ENCODE measurements around the gene MYO5B. TPM values are rescaled to one million over a fixed set of nuclear protein-coding genes. Genes with fewer than 3 reads are reported as not detected.

MYO5B gene
- total and polyA plus RNA-seq, 9 of the 15 experiments (the other 6 are each of a cell fraction or from before 2014, with no cell fraction given): 0.07 to 0.42 (median 0.28) TPM

- TF ChIP-seq ZNF592 (IDR thresholded peaks at IDR 0.05): no peak
Measured at GRCh38 chr18:49859021-49859359, 336.0 kb downstream of the MYO5B start (continued).

- peak; percentile 83 for ATAC-seq
- H3K27ac ChIP-seq (ENCODE audit: extremely low read depth, low read depth, low read length): no peak overlapping the region
- H3K9me3 ChIP-seq (replicated peaks; ENCODE audit: control insufficient read depth, insufficient read depth, low read depth, low read length): no peaks in the 10 kb centered on the region
- H3K4me1 ChIP-seq (replicated peaks in 1 of 2; ENCODE audit: control insufficient read depth in 2 of 2, insufficient read depth in 2 of 2, low read length in 2 of 2): no peaks in the 10 kb centered on the region; a peak in 1 of 5 replicates
- H3K27me3 ChIP-seq (ENCODE audit: control insufficient read depth in 2 of 2, insufficient read depth in 2 of 2, low read length in 2 of 2): peaks cover 0 to 18% of the 10 kb centered on the region in 2 experiments; a peak in 2 of 5 replicates
- FAIRE-seq: peak; percentile 80
- in situ Hi-C loops (cut with MboI): loop anchor here (25.0 kb wide), 1 partner anchor 1171 kb away; no protein-coding TSS in a partner anchor
- CTCF ChIA-PET (ENCODE audit: low intra/inter-chr PET ratio): interaction anchor here (0.7 to 2.5 kb wide), 4 partner anchors 323 to 1183 kb away, joined by 3 to 15 read pairs (median 6); no protein-coding TSS in a partner anchor
- no peaks in the 10 kb centered on the region for H3K36me3 ChIP-seq (ENCODE audit: control insufficient read depth, insufficient read depth, low read length)
- no peaks in the 10 kb centered on the region for H4K20me1 ChIP-seq (replicated peaks; ENCODE audit: control insufficient read depth, insufficient read depth, low read length)
- no peak overlapping the region for H3K4me3 ChIP-seq
- no peak overlapping the region for H3K4me2 ChIP-seq (ENCODE audit: insufficient read depth, low read length)
- no peak overlapping the region for H2AFZ ChIP-seq (ENCODE audit: low read depth, low read length)
- no peak overlapping the region for H3K9ac ChIP-seq (ENCODE audit: insufficient read depth in 1 of 2, low read depth in 2 of 2, low read length in 2 of 2)
- POLR2A ChIA-PET: interaction anchor here (1.0 kb wide), 2 partner anchors 22 to 333 kb away, joined by 3 read pairs; no protein-coding TSS in a partner anchor
- BruUV-seq (replicated peaks): no TSS peak
- no peaks in the 10 kb centered on the region for H3K9me1 ChIP-seq (ENCODE audit: control insufficient read depth, insufficient read depth, low read length)
- intact Hi-C loops (cut with micrococcal nuclease): loop anchor here (1.0 to 10.0 kb wide), 4 partner anchors 94 to 348 kb away; no protein-coding TSS in a partner anchor
- peak; percentile 61 to 71 (median 66) for DNase-seq (ENCODE audit: extremely low read depth in 1 of 4, low spot score in 3 of 4)
- H3K79me2 ChIP-seq (ENCODE audit: control insufficient read depth, insufficient read depth, low read length): no peaks in the 10 kb centered on the region
- 36% methylated on average over 6 of the region's 11 CpGs for WGBS (ENCODE audit: insufficient coverage, low coverage, missing lambda C conversion rate)
- no peak for TF ChIP-seq MCM5 (IDR thresholded peaks at IDR 0.05; ENCODE audit: low read depth)
- no peak for TF ChIP-seq FOXM1 (IDR thresholded peaks at IDR 0.05; ENCODE audit: low read depth)
- TF ChIP-seq FOXM1 (CRISPR knock-in tag; IDR thresholded peaks at IDR 0.05; ENCODE audit: low read depth): no peak
- TF ChIP-seq RAD21 (CRISPR knock-in tag; conservative IDR thresholded peaks at IDR 0.05 in 1 of 2, IDR thresholded peaks at IDR 0.05 in 1 of 2): peak; percentile 87 to 88
- peak; percentile 81; the same call in 1 of the 2 replicates for TF ChIP-seq STAG1 (CRISPR knock-in tag; IDR thresholded peaks at IDR 0.05; ENCODE audit: borderline replicate concordance)
- TF ChIP-seq NKRF (IDR thresholded peaks at IDR 0.05; ENCODE audit: borderline replicate concordance): no peak
Measured at GRCh38 chr18:49858309-49859020, 336.5 kb downstream of the MYO5B start.
